Prostate gland (tissue), 2 donors: ENCODE measurements around the gene ZNF813. TPM values are rescaled to one million over a fixed set of nuclear protein-coding genes. Genes with fewer than 3 reads are reported as not detected.
A peak's percentile ranks its signal among the peaks of the same experiment; 100 is the strongest.

ENCODE experiments used
- DNase-seq: peaks from one replicate; pipeline ENCODE4 v3.0.0-alpha.2; 2019; ENCODE audit warnings: low spot score
- H3K27ac ChIP-seq, 2 donors: fragments of 200-600 bp; sonication (generic); 2 replicates each; pipeline ENCODE4 v1.5.1; 2017 to 2019
- H3K27me3 ChIP-seq: fragments of 200-600 bp; sonication (generic); replicated peaks from 2 replicates; pipeline ENCODE4 v1.5.1; 2019; ENCODE audit not compliant: insufficient read depth
- H3K36me3 ChIP-seq, 2 donors: fragments of 200-600 bp; sonication (generic); 1 replicate in 1 of 2; 2 replicates in 1 of 2; pipeline versions ENCODE4 v1.5.1 to v1.8.1; 2017 to 2019
- H3K4me1 ChIP-seq: fragments of 200-600 bp; sonication (generic); replicated peaks from 2 replicates; pipeline ENCODE4 v1.5.1; 2019
- H3K4me3 ChIP-seq, 2 donors: fragments of 200-600 bp; sonication (generic); 2 replicates each; pipeline ENCODE4 v1.5.1; 2017 to 2019
- H3K9me3 ChIP-seq: fragments of 200-600 bp; sonication (generic); 2 replicates; pipeline ENCODE4 v1.5.1; 2017
- CTCF ChIP-seq, 4 experiments: fragments of 200-600 bp in 2 of 4; fragments of 450-650 bp in 2 of 4; sonication (generic) in 2 of 4; IDR thresholded peaks; 1 replicate in 3 of 4; 2 replicates in 1 of 4; pipeline ENCODE4 v1.5.1; 2016 to 2019; ENCODE audit warnings: antibody characterized with exemption in 4 of 4, mild to moderate bottlenecking in 2 of 4, moderate library complexity in 2 of 4
- POLR2A ChIP-seq: fragments of 450-650 bp; IDR thresholded peaks from one replicate; pipeline ENCODE4 v1.6.1; 2016; ENCODE audit warnings: antibody characterized with exemption, mild to moderate bottlenecking
- POLR2AphosphoS5 ChIP-seq: sonication (generic); formaldehyde crosslinking; IDR thresholded peaks from one replicate; pipeline ENCODE4 v1.6.1; 2017; ENCODE audit warnings: antibody characterized with exemption
- WGBS: methylation state at CpG from one replicate; pipeline ENCODE4 v1.1.5; 2018; 5-methylcytosine and 5-hydroxymethylcytosine counted together
- intact Hi-C: fragments of 100-400 bp; cut with DNase I; formaldehyde crosslinking; loops from one replicate; pipeline ENCODE4 v1.14.2; 2022
- total RNA-seq, 2 donors: library from RNA; depleted of rRNA; stranded (reverse); fragments of >200 nt; gene quantifications; one replicate each; pipeline ENCODE4 v1.1.0, GENCODE V29; 2016

ZNF813 gene
- total RNA-seq, 2 donors from 2014 or later, result 6.8 to 9.1 TPM

- intact Hi-C loops, result loop anchor here (5.0 kb wide), 1 partner anchor 91 kb away; no protein-coding TSS in a partner anchor
Measured at GRCh38 chr19:53518716-53519115, 51.2 kb downstream of the ZNF813 start.

GRCh38 chr19:53519446-53519845, 51.9 kb downstream of the ZNF813 start:
- H3K27me3 ChIP-seq, result no peaks in the 10 kb centered on the region
- no peaks in the 10 kb centered on the region for H3K9me3 ChIP-seq
- DNase-seq, result peak; percentile 78
- peak overlapping the region; percentile 79 to 81 for H3K27ac ChIP-seq
- peaks cover 7% of the 10 kb centered on the region for H3K4me1 ChIP-seq
- intact Hi-C loops, result loop anchor here (5.0 kb wide), 1 partner anchor 92 kb away; no protein-coding TSS in a partner anchor
- TF ChIP-seq POLR2AphosphoS5 (peak; percentile 90), POLR2A (no peak), CTCF (IDR thresholded peaks at IDR 0.05) (no peak)
- WGBS, result 38% methylated on average over 7 of the region's 7 CpGs
- no peak overlapping the region for H3K4me3 ChIP-seq
- no peaks in the 10 kb centered on the region for H3K36me3 ChIP-seq

More at GRCh38 chr19:53518716-53519115, 51.2 kb downstream of the ZNF813 start:
- no peak overlapping the region for H3K4me3 ChIP-seq
- no peaks in the 10 kb centered on the region for H3K27me3 ChIP-seq
- no peaks in the 10 kb centered on the region for H3K9me3 ChIP-seq
- 43% methylated on average over 1 of the region's 1 CpG for WGBS
- H3K36me3 ChIP-seq, result no peaks in the 10 kb centered on the region
- no peak for TF ChIP-seq POLR2AphosphoS5
- no peak for TF ChIP-seq CTCF (IDR thresholded peaks at IDR 0.05)
- no peak for TF ChIP-seq POLR2A
- DNase-seq, result no peak
- H3K27ac ChIP-seq, result peak overlapping the region; percentile 79 to 81
- H3K4me1 ChIP-seq, result peaks cover 7% of the 10 kb centered on the region

- no peaks in the 10 kb centered on the region for H3K27me3 ChIP-seq
- no peaks in the 10 kb centered on the region for H3K9me3 ChIP-seq
- intact Hi-C loops, result no loop called here
- 74% methylated on average over 13 of the region's 13 CpGs for WGBS
- peak overlapping the region; percentile 79 to 81 for H3K27ac ChIP-seq
- no peak for TF ChIP-seq POLR2AphosphoS5
- peaks cover 7% of the 10 kb centered on the region for H3K4me1 ChIP-seq
- no peaks in the 10 kb centered on the region for H3K36me3 ChIP-seq
- DNase-seq, result no peak
- H3K4me3 ChIP-seq, result peak overlapping the region; percentile 19 to 48
Measured at GRCh38 chr19:53520163-53520546, 52.6 kb downstream of the ZNF813 start.

GRCh38 chr19:53520547-53521372, 53.2 kb downstream of the ZNF813 start:
- DNase-seq, result peak; percentile 96
- intact Hi-C loops, result no loop called here
- no peaks in the 10 kb centered on the region for H3K27me3 ChIP-seq
- H3K4me3 ChIP-seq, result peak overlapping the region; percentile 38 to 48
- H3K27ac ChIP-seq, result peak overlapping the region; percentile 79 to 81
- 2% methylated on average over 45 of the region's 46 CpGs for WGBS
- TF ChIP-seq CTCF (IDR thresholded peaks at IDR 0.05), result peak in 1 of 4 experiments; percentile 16
- no peak for TF ChIP-seq POLR2A
- TF ChIP-seq POLR2AphosphoS5, result peak; percentile 99
- no peaks in the 10 kb centered on the region for H3K9me3 ChIP-seq
- H3K36me3 ChIP-seq, result no peaks in the 10 kb centered on the region
- H3K4me1 ChIP-seq, result peaks cover 7% of the 10 kb centered on the region

- 20% methylated on average over 31 of the region's 33 CpGs for WGBS
- Histone ChIP-seq H3K9me3 (no peaks in the 10 kb centered on the region), H3K27me3 (no peaks in the 10 kb centered on the region), H3K4me1 (peaks cover 7% of the 10 kb centered on the region), H3K36me3 (no peaks in the 10 kb centered on the region), H3K4me3 (peak overlapping the region; percentile 38 to 48), H3K27ac (peak overlapping the region in 1 of 2 donors; percentile 81)
- TF ChIP-seq CTCF (IDR thresholded peaks at IDR 0.05) (no peak), POLR2A (no peak), POLR2AphosphoS5 (no peak)
- intact Hi-C loops, result no loop called here
- DNase-seq, result no peak
Measured at GRCh38 chr19:53521373-53522202, 54.1 kb downstream of the ZNF813 start.
